Stimulated activated CD8-positive, alpha-beta memory T cell treated with anti-CD3 and anti-CD28 coated beads, Interleukin-2, amount 100 ng/mL, for 1 hour (primary cell): ENCODE measurements around the gene SMG6.
A peak's percentile ranks its signal among the peaks of the same experiment; 100 is the strongest.
"Not testable (repeated sequence)": the region's sequence is repeated elsewhere in the genome, so short reads cannot be mapped to it uniquely, and the experiment has no call there.

ENCODE experiments used
- DNase-seq, 2 donors: peaks; one replicate each; pipeline ENCODE4 v3.0.0-alpha.2; 2020; ENCODE audit warnings: low read depth in 2 of 2

Gene SMG6

GRCh38 chr17:2303204-2304188, at the start of gene SMG6, which contains the start of gene SRR:
TSS of gene SMG6 (minus strand) at chr17:2303785. CDS start at chr17:2303720, 65 bp downstream.
TSS of gene SRR (plus strand) at chr17:2303950. CDS start at chr17:2315561, 11,611 bp downstream.
- peak; percentile 89 to 93 for DNase-seq

GRCh38 chr17:2351269-2351668, 47.7 kb upstream of the SMG6 start:
- DNase-seq: no peak

GRCh38 chr17:2347805-2348685, 44.5 kb upstream of the SMG6 start:
- no peak for DNase-seq

- DNase-seq: no peak
Measured at GRCh38 chr17:2346475-2346874, 42.9 kb upstream of the SMG6 start.

GRCh38 chr17:2344528-2344927, 40.9 kb upstream of the SMG6 start:
- DNase-seq: no peak

- DNase-seq: peak in 1 of 2 donors; percentile 21
Measured at GRCh38 chr17:2343421-2343820, 39.8 kb upstream of the SMG6 start.

- DNase-seq: no peak
Measured at GRCh38 chr17:2338315-2338657, 34.7 kb upstream of the SMG6 start.

- DNase-seq: no peak
Measured at GRCh38 chr17:2337544-2338314, 34.1 kb upstream of the SMG6 start.

- DNase-seq: peak; percentile 41 to 43
Measured at GRCh38 chr17:2336852-2337543, 33.4 kb upstream of the SMG6 start, which contains the start of gene SGSM2. TSS of gene SGSM2 (plus strand) at chr17:2337501. CDS start at chr17:2337689, 188 bp downstream.

- peak; percentile 65 to 81 for DNase-seq
Measured at GRCh38 chr17:2336215-2336851, 32.7 kb upstream of the SMG6 start, which contains the start of gene TSR1. TSS of gene TSR1 (minus strand) at chr17:2336457. CDS start at chr17:2336427, 30 bp downstream.

GRCh38 chr17:2335726-2336214, 32.2 kb upstream of the SMG6 start:
- no peak for DNase-seq

GRCh38 chr17:2331303-2331702, 27.7 kb upstream of the SMG6 start:
- DNase-seq: no peak

- no peak for DNase-seq
Measured at GRCh38 chr17:2323629-2324314, 20.2 kb upstream of the SMG6 start.

GRCh38 chr17:2321399-2321798, 17.8 kb upstream of the SMG6 start:
- no peak for DNase-seq

GRCh38 chr17:2319051-2319450, 15.5 kb upstream of the SMG6 start:
- DNase-seq: no peak

GRCh38 chr17:2317796-2318195, 14.2 kb upstream of the SMG6 start:
- no peak for DNase-seq

GRCh38 chr17:2316916-2317205, 13.3 kb upstream of the SMG6 start:
- DNase-seq: not testable (repeated sequence)

- no peak for DNase-seq
Measured at GRCh38 chr17:2312736-2313135, 9.2 kb upstream of the SMG6 start.

- no peak for DNase-seq
Measured at GRCh38 chr17:2309338-2310154, 6.0 kb upstream of the SMG6 start.
